ENCODE results near the gene ARHGAP23.
"Not testable (repeated sequence)": the region's sequence is repeated elsewhere in the genome, so short reads cannot be mapped to it uniquely, and the experiment has no call there.

ARHGAP23 gene

DNA sequence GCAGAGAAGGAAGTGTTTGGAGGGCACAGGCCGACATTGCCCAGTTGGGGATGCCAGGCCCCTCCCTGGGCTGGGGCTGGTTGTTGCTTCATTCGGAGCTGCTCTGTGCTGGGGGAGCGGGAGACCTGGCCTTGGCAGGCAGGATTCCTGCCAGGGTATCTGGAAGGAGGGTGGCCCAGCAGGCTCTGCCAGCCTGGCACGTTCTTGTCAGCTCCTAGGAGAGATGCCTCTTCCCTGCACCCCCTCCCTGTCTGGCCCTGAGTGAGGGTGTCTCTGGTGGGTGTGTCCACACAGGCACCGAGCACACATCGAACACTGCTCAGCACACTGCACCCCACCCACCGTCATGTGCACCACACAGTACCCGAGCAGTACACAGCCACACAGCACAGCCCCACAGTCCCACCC, 35.2 kb downstream of the ARHGAP23 start:
- DNase-seq = no peak

DNA sequence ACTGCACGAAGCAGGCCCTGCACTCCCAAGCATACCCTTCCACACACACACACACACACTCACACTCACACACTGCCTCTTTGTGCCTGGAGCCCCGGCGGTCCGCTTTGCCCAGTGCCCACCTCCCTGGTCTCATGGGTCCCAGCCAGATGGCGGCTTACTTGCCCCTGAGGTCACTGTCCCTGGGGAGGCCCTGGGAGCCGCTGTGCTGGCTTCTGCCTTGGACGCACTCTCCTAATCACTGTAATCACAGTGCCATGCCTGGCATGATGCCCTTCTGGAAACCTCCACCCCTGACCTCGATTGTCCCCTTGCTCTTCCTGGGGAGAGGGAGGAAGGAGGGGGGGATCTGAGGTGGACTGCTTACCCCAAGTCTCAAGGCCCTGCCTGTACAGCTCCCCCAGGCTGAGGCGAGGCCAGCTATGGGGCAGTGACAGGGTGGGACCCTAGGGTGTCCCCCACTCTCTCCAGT, 36.0 kb downstream of the ARHGAP23 start:
- no peak for DNase-seq

- DNase-seq = no peak
Observed at GRCh38 chr17:38464723-38465390, 36.6 kb downstream of the ARHGAP23 start.

DNA sequence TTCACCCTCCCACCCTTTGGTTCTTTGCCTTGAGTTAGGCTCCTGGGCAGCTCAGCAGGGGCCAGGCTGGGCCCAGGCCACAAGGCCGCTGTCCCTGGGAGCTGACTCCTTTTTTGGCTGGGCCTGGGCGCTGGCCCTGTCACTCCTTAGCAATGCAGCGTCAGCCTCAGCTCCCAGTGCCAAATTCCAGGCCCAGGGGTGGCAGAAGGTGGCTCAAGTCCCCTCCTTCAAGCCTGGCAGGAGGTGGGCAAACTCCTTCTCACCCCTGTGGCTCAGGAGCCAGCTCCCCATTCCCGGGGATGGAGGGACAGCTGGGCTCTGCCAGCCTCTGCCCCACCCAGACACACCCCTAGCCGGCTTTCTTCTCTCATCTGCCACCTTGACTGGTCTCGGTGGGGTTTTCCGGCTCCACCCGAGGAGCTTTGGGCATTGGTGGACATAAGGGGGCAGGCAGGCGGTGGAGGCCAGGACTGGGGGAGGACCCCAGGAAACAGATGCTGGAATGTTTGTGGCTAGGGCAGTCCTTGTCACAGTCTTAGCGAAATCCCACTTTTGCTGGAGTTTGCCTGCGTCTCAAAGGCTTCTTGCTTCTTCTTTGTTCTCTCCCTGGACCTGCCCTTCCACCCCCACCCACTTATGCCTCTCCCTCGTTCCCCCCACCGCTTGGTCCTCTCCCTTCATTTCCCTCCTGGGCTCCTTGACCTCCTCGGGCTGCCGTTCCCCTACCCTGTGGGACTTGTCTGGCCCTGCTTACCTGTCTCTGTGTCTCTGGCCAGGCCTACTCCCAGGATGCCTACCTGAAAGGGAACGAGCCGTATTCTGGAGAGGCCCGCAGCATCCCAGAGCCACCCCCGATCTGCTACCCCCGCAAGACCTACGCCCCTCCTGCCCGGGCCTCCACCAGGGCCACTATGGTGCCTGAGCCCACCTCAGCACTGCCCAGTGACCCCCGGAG, 37.4 kb downstream of the ARHGAP23 start:
- no peak for DNase-seq

DNA sequence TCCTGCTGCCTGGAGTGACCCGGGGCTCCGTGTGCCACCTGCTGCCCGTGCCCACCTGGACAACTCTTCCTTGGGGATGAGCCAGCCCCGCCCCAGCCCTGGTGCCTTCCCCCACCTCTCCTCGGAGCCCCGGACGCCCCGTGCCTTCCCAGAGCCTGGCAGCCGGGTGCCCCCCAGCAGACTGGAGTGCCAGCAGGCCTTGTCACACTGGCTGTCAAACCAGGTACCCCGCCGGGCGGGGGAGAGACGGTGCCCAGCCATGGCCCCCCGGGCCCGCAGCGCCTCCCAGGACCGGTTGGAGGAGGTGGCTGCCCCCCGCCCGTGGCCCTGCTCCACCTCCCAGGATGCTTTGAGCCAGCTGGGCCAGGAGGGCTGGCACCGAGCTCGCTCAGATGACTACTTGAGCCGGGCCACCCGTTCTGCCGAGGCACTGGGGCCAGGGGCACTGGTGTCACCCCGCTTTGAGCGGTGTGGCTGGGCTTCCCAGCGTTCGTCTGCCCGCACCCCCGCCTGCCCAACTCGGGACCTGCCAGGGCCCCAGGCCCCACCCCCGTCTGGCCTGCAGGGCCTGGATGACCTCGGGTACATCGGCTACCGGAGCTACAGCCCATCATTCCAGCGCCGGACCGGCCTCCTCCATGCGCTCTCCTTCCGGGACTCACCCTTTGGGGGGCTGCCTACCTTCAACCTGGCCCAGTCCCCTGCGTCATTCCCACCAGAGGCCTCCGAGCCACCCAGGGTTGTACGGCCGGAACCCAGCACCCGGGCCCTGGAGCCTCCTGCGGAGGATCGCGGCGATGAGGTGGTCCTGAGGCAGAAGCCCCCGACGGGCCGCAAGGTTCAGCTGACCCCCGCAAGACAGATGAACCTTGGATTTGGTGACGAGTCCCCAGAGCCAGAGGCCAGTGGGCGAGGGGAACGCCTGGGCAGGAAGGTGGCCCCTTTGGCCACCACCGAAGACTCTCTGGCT, 38.4 kb downstream of the ARHGAP23 start:
- no peak for DNase-seq

DNA sequence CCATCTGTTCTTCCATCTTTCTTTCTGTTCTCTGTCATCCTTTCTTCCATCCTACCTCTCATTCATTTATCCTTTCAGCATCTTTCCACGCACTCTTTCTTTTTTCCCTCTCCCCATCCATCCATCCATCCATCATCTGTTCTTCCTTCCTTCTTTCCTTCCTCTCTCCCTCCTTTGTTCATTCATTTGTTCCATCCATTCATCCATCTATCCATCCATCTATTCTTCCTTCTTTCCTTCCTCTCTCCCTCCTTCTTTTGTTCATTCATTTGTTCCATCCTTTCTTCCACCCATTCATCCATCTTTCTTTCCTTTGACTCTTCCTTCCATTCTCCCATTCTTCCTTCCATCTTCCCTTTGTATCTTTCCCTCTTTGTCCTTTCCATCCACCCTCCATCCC, 39.2 kb downstream of the ARHGAP23 start:
- DNase-seq = no peak

DNA sequence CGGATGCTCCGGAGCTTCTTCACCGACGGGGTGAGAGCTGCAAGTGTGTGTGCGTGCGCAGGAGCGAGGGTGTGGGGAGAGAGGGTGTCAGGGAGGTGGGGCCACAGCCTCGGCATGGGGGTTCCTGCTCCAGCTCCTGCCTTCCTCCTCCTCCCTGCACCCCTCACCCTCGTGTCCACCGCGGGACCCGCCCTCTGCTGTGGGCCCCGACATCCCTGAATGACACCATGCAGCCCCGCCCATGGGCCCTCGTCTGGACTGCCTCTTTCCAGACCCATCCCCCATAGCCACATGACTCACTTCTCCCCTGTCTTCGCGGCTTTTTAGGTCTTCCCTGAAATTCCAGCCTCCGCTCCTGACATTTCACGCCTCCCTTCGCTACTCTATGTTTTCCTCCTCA, 41.6 kb downstream of the ARHGAP23 start:
- DNase-seq = no peak

- not testable (repeated sequence) for DNase-seq
Observed at GRCh38 chr17:38471253-38471652, 43.0 kb downstream of the ARHGAP23 start.

GRCh38 chr17:38474666-38475065, 46.4 kb downstream of the ARHGAP23 start:
- DNase-seq = not testable (repeated sequence)

DNA sequence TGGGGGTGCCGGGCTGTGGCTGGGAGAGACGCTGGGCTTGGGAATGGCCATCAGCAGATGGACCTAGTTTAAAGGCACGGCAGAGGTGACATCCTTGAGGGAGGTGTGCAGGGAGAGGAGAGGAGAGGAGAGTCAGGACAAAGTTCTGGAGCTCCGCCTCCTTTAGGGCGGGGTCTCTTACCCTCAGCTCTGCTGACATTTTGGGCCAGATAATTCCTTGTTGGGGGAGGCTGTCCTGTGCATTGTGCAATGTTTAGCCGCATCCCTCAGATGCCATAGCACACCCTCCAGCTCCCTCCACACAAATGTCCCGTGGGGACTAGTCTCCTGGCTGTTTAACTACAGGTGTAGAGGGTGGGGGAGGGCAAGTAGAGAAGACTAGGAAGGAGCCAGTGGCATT, 48.3 kb downstream of the ARHGAP23 start:
- no peak for DNase-seq

DNA sequence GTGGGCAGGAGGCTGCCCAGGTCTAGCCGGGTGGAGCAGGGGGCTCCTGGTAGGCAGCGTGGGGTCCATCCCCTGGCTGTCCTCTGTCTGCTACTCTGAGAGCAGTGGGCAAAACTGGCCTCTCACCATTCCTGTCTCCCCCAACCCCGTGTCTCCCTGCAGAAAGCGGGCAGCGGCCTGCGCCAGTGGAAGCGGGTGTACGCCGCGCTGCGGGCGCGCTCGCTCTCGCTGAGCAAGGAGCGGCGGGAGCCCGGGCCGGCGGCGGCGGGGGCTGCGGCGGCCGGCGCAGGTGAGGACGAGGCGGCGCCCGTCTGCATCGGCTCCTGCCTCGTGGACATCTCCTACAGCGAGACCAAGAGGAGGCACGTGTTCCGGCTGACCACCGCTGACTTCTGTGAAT, 49.2 kb downstream of the ARHGAP23 start:
- not testable (repeated sequence) for DNase-seq

DNA sequence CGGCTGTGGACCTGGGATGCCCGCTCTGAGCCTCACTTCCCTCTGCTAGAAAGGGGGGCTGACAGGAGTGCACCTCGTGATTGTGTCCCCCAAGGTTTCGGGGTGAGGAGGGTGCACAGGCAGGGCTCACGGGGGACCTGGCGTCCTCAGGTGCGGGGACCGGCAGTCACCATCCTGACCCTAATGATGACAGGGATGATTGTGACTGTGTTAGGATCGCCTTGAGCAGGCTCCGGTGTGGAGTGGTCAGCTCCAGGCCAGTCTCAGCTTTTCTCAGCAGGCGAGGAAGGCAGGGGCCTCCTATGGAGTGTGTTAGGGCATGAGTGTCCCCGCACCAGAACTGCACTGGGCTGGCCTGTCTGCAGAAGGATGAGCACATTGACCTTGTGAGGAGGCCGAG, 49.7 kb downstream of the ARHGAP23 start:
- not testable (repeated sequence) for DNase-seq

- not testable (repeated sequence) for DNase-seq
Observed at GRCh38 chr17:38478667-38479066, 50.4 kb downstream of the ARHGAP23 start.

GRCh38 chr17:38482039-38482699, 53.9 kb downstream of the ARHGAP23 start:
- DNase-seq = peak; percentile 61

DNA sequence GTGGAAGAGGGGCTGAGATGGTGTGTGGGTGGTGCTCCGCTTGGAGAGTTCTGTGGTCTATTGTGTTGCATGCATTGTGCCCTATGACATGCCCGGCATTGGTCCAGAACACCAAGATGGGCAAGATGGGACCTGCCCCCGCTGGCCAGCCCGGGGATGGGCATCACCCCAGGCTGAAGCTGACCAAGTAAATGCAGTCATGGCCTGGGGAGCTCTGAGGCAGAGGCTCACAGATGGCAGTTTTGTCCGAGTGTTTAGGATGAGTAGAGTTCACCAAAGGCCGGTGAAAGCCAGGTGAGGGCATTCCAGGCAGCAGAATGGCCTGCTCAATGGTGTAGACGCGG, 54.4 kb downstream of the ARHGAP23 start:
- not testable (repeated sequence) for DNase-seq

GRCh38 chr17:38484242-38485145, 56.2 kb downstream of the ARHGAP23 start:
- peak; percentile 47 for DNase-seq

DNA sequence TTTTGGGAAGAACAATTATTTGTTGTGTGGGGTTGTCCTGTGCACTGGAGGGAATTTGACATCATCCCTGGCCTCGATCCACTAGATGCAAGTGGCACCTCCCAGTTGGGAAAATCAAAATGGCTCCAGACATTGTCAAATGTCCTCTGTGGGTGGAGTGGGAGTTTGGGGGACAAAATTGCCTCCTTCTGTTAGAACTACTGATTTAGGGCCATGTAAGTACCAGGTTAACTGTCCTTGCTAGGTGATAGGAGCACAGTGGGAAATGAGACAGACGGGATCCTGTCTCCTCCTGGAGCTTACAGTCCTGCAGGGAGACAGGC, 56.8 kb downstream of the ARHGAP23 start:
- no peak for DNase-seq

DNA sequence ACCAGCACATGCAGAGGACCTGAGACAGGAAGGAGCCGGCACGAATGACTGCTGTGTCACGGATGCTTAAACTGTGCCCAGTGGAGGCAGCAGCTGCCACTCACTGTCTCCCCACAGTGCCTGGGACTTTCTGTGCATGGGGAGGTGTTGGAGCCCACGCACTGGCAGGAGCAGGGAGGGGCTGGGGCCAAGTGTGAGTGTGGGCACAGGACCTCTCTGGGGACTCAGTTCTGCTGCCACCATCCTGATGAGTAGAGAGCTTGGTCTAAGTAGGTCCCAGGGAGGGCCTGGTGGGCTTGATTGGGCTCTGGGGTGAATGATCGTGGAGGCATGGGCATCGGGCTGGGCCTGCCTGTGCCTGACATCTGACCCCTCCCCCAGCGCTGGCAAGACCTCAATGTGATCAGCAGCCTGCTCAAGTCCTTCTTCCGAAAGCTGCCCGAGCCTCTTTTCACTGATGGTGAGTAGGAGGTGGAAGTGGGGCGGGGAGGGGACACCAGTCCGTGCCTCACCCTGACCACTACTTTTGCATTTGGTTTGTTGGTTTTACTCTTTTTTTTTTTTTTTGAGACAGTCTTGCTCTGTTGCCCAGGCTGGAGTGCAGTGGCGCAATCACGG, 57.5 kb downstream of the ARHGAP23 start:
- not testable (repeated sequence) for DNase-seq

- not testable (repeated sequence) for DNase-seq
Observed at GRCh38 chr17:38489774-38490173, 61.5 kb downstream of the ARHGAP23 start.

- DNase-seq = not testable (repeated sequence)
Observed at GRCh38 chr17:38491346-38492066, 63.2 kb downstream of the ARHGAP23 start.

Measured in NCI-H2029 (cell line).